HepG2 (cell line): ENCODE measurements around the gene GBE1. TPM values are rescaled to one million over a fixed set of nuclear protein-coding genes. Genes with fewer than 3 reads are reported as not detected.
A peak's percentile ranks its signal among the peaks of the same experiment; 100 is the strongest.

Experiments
- ARID4A ChIP-seq: sonication (generic); formaldehyde crosslinking; IDR thresholded peaks from 2 replicates; pipeline ENCODE4 v1.5.0; 2020; ENCODE audit warnings: mild to moderate bottlenecking, missing genetic modification reagents, borderline replicate concordance
- CAMTA2 ChIP-seq: sonication (generic); formaldehyde crosslinking; IDR thresholded peaks from 2 replicates; pipeline ENCODE4 v1.4.0; 2020; ENCODE audit warnings: mild to moderate bottlenecking, missing genetic modification reagents, borderline replicate concordance
- ELF1 ChIP-seq: sonication (generic); formaldehyde crosslinking; IDR thresholded peaks from 2 replicates; pipeline ENCODE4 v1.4.0; 2020; ENCODE audit warnings: missing genetic modification reagents
- ELF3 ChIP-seq: IDR thresholded peaks from 2 replicates; pipeline ENCODE4 v1.6.1; 2016; ENCODE audit warnings: missing genetic modification reagents, missing compliant biosample characterization
- FOSL1 ChIP-seq: sonication (generic); formaldehyde crosslinking; IDR thresholded peaks from 2 replicates; pipeline ENCODE4 v1.9.0; 2021; ENCODE audit warnings: missing genetic modification reagents, borderline replicate concordance
- HOXA7 ChIP-seq: sonication (generic); formaldehyde crosslinking; IDR thresholded peaks from 2 replicates; pipeline ENCODE4 v1.8.1; 2022; ENCODE audit warnings: mild to moderate bottlenecking, missing genetic modification reagents, moderate library complexity
- LRRFIP1 ChIP-seq: sonication (generic); formaldehyde crosslinking; conservative IDR thresholded peaks from 2 replicates; pipeline ENCODE4 v1.4.0; 2020; ENCODE audit warnings: missing genetic modification reagents
- MEF2D ChIP-seq: sonication (generic); formaldehyde crosslinking; IDR thresholded peaks from 2 replicates; pipeline ENCODE4 v1.5.1; 2020; ENCODE audit warnings: mild to moderate bottlenecking, missing genetic modification reagents
- NFE2 ChIP-seq: sonication (generic); formaldehyde crosslinking; IDR thresholded peaks from 2 replicates; pipeline ENCODE4 v1.4.0; 2020; ENCODE audit warnings: missing genetic modification reagents
- SMYD3 ChIP-seq: sonication (generic); formaldehyde crosslinking; IDR thresholded peaks from 2 replicates; pipeline ENCODE4 v1.8.1; 2023; ENCODE audit warnings: mild to moderate bottlenecking, missing genetic modification reagents
- SNRNP70 ChIP-seq: fragments of 200-400 bp; formaldehyde crosslinking; IDR thresholded peaks from 2 replicates; pipeline ENCODE4 v1.6.1; 2017; ENCODE audit warnings: mild to moderate bottlenecking, low read depth, low read length, moderate library complexity
- TBL1XR1 ChIP-seq: fragments of 150-350 bp; IDR thresholded peaks from 2 replicates; pipeline ENCODE4 v1.6.1; 2014; ENCODE audit warnings: borderline replicate concordance, low read length; ENCODE audit not compliant: partially characterized antibody
- TRAFD1 ChIP-seq: sonication (generic); formaldehyde crosslinking; IDR thresholded peaks from 2 replicates; pipeline ENCODE4 v1.5.1; 2020; ENCODE audit warnings: missing genetic modification reagents, mild to moderate bottlenecking, borderline replicate concordance
- ZBTB7A ChIP-seq: sonication (generic); formaldehyde crosslinking; IDR thresholded peaks from 2 replicates; pipeline ENCODE4 v1.8.0; 2022; ENCODE audit warnings: mild to moderate bottlenecking, missing genetic modification reagents
- ZMYM2 ChIP-seq: sonication (generic); formaldehyde crosslinking; IDR thresholded peaks from 2 replicates; pipeline ENCODE4 v1.8.0; 2022; ENCODE audit warnings: mild to moderate bottlenecking, missing genetic modification reagents
- ZNF224 ChIP-seq: sonication (generic); formaldehyde crosslinking; IDR thresholded peaks from 2 replicates; pipeline ENCODE4 v1.5.0; 2020; ENCODE audit warnings: mild to moderate bottlenecking, missing genetic modification reagents
- ZNF282 ChIP-seq: fragments of 450-650 bp; IDR thresholded peaks from 2 replicates; pipeline ENCODE4 v1.6.1; 2018; ENCODE audit not compliant: partially characterized antibody
- ZNF430 ChIP-seq: sonication (generic); formaldehyde crosslinking; IDR thresholded peaks from 2 replicates; pipeline ENCODE4 v1.9.0; 2021; ENCODE audit warnings: mild to moderate bottlenecking, missing genetic modification reagents
- ZNF468 ChIP-seq: sonication (generic); formaldehyde crosslinking; IDR thresholded peaks from 2 replicates; pipeline ENCODE4 v1.8.0; 2022; ENCODE audit warnings: mild to moderate bottlenecking, moderate library complexity, missing genetic modification reagents
- ZNF614 ChIP-seq: IDR thresholded peaks from 2 replicates; pipeline ENCODE4 v1.6.1; 2018; ENCODE audit warnings: missing biosample characterization, missing genetic modification reagents, inconsistent platforms, borderline replicate concordance
- ZNF639 ChIP-seq: conservative IDR thresholded peaks from 2 replicates; pipeline ENCODE4 v1.6.1; 2018; ENCODE audit warnings: missing genetic modification reagents
- ZNF746 ChIP-seq: sonication (generic); formaldehyde crosslinking; IDR thresholded peaks from 2 replicates; pipeline ENCODE4 v1.8.0; 2022; ENCODE audit warnings: mild to moderate bottlenecking, missing genetic modification reagents
- polyA plus RNA-seq, 8 experiments: library from polyadenylated mRNA; depleted of rRNA in 3 of 8; stranded (reverse) in 7 of 8; unstranded in 1 of 8; fragments of >200 nt; fragmentation: Illumina TruSeq in 4 of 8; extraction: Trizol in 4 of 8; gene quantifications; 2 replicates each; pipeline versions ENCODE4 v1.2.1 to v1.2.3, GENCODE V29; 2011 to 2016; ENCODE audit warnings: low read depth in 4 of 8, missing spikeins in 1 of 8, mixed read lengths in 1 of 8; ENCODE audit not compliant: insufficient read depth in 1 of 8
- total RNA-seq, 5 experiments: library from RNA; depleted of rRNA; stranded (reverse); fragments of >200 nt; fragmentation: Illumina TruSeq; extraction: Trizol; gene quantifications; 2 replicates each; pipeline ENCODE4 v1.2.3, GENCODE V29; 2016; ENCODE audit warnings: low read depth in 1 of 5

The GBE1 gene
- total and polyA plus RNA-seq, 2 of the 13 experiments (the other 11 are each of a cell fraction or from before 2014, with no cell fraction given): 22.9 to 36.1 TPM

GRCh38 chr3:81723732-81724313 is 37.6 kb downstream of the GBE1 start (continued):
- TF ChIP-seq HOXA7: no peak
- TF ChIP-seq TRAFD1 (CRISPR knock-in tag): no peak
- no peak for TF ChIP-seq ZNF468 (CRISPR knock-in tag)
- no peak for TF ChIP-seq ZNF639
- no peak for TF ChIP-seq ZNF746 (CRISPR knock-in tag)
- no peak for TF ChIP-seq SMYD3 (CRISPR knock-in tag)
- TF ChIP-seq SNRNP70: no peak
- TF ChIP-seq ZNF430: no peak
- no peak for TF ChIP-seq CAMTA2 (CRISPR knock-in tag)
- no peak for TF ChIP-seq ARID4A (CRISPR knock-in tag)
- peak; percentile 45; the same call in 1 of the 2 replicates for TF ChIP-seq ZNF614 (CRISPR knock-in tag)
- no peak for TF ChIP-seq ZMYM2 (CRISPR knock-in tag)
- TF ChIP-seq ZNF224 (CRISPR knock-in tag): no peak
- peak; percentile 51 for TF ChIP-seq TBL1XR1
- TF ChIP-seq MEF2D (CRISPR knock-in tag): 0 out of 2 replicates have a peak, but pooled peaks have one; percentile 30
- no peak for TF ChIP-seq ZBTB7A (CRISPR knock-in tag)
- TF ChIP-seq LRRFIP1 (CRISPR knock-in tag): no peak
- peak; percentile 84 for TF ChIP-seq ELF3 (CRISPR knock-in tag)
- TF ChIP-seq ELF1: 0 out of 2 replicates have a peak, but pooled peaks have one; percentile 10
- no peak for TF ChIP-seq ZNF282
- TF ChIP-seq NFE2 (CRISPR knock-in tag): no peak
- TF ChIP-seq FOSL1 (CRISPR knock-in tag): no peak
